Loucy (cell line): ENCODE results near the gene TMEM201.

Source experiments
- H2AFZ ChIP-seq: fragments of 200-600 bp; sonication (generic); 2 replicates; pipeline ENCODE4 v1.6.0; 2016; ENCODE audit warnings: antibody characterized with exemption, mild to moderate bottlenecking, low read length, moderate library complexity
- H3F3A ChIP-seq: fragments of 200-600 bp; 2 replicates; pipeline ENCODE4 v1.6.0; 2016; ENCODE audit warnings: antibody characterized with exemption, low read depth, mild to moderate bottlenecking
- H3K27me3 ChIP-seq: fragments of 200-600 bp; sonication (generic); 2 replicates; pipeline ENCODE4 v1.6.1; 2014; ENCODE audit warnings: low read length, mild to moderate bottlenecking; ENCODE audit not compliant: insufficient read depth, poor library complexity, severe bottlenecking
- H3K36me3 ChIP-seq: fragments of 200-600 bp; sonication (generic); 2 replicates; pipeline ENCODE4 v1.6.1; 2016; ENCODE audit warnings: low read length; ENCODE audit not compliant: insufficient read depth
- H3K4me1 ChIP-seq: fragments of 200-600 bp; sonication (generic); 2 replicates; pipeline ENCODE4 v1.5.1; 2014; ENCODE audit warnings: low read length, mild to moderate bottlenecking; ENCODE audit not compliant: insufficient read depth, poor library complexity, severe bottlenecking
- H3K4me2 ChIP-seq: fragments of 200-600 bp; sonication (generic); 2 replicates; pipeline ENCODE4 v1.6.0; 2014; ENCODE audit warnings: antibody characterized with exemption, low read length, low read depth, mild to moderate bottlenecking; ENCODE audit not compliant: poor library complexity, severe bottlenecking
- H3K4me3 ChIP-seq: fragments of 200-600 bp; sonication (generic); 2 replicates; pipeline ENCODE4 v1.5.1; 2014; ENCODE audit warnings: low read length, mild to moderate bottlenecking, mixed read lengths; ENCODE audit not compliant: poor library complexity, severe bottlenecking
- H3K79me2 ChIP-seq: fragments of 200-600 bp; sonication (generic); 2 replicates; pipeline ENCODE4 v1.6.1; 2014; ENCODE audit warnings: low read length; ENCODE audit not compliant: insufficient read depth
- H3K9ac ChIP-seq: fragments of 200-600 bp; sonication (generic); 2 replicates; pipeline ENCODE4 v1.6.0; 2014; ENCODE audit warnings: mild to moderate bottlenecking, low read depth, low read length, moderate library complexity; ENCODE audit not compliant: poor library complexity, severe bottlenecking
- H3K9me2 ChIP-seq: fragments of 200-600 bp; sonication (generic); replicated peaks from 2 replicates; pipeline ENCODE4 v1.6.1; 2016; ENCODE audit warnings: low read depth, low read length, mixed read lengths
- H3K9me3 ChIP-seq: fragments of 200-600 bp; sonication (generic); 2 replicates; pipeline ENCODE4 v1.6.1; 2014; ENCODE audit warnings: mild to moderate bottlenecking, antibody characterized with exemption, low read length, low read depth; ENCODE audit not compliant: insufficient read depth
- H4K20me1 ChIP-seq: fragments of 200-600 bp; sonication (generic); 2 replicates; pipeline ENCODE4 v1.6.0; 2014; ENCODE audit warnings: antibody characterized with exemption, low read length, mild to moderate bottlenecking; ENCODE audit not compliant: insufficient read depth, poor library complexity, severe bottlenecking
- EZH2phosphoT487 ChIP-seq: fragments of 200-600 bp; IDR thresholded peaks from 2 replicates; pipeline ENCODE4 v1.6.1; 2018; ENCODE audit warnings: antibody characterized with exemption, mild to moderate bottlenecking, moderate library complexity, borderline replicate concordance
- TF ChIP-seq, protein P1 (sequence below): fragments of 200-600 bp; sonication (generic); conservative IDR thresholded peaks from 2 replicates; pipeline ENCODE4 v1.5.1; 2014; ENCODE audit warnings: mild to moderate bottlenecking, antibody characterized with exemption, low read length

The TMEM201 gene

DNA sequence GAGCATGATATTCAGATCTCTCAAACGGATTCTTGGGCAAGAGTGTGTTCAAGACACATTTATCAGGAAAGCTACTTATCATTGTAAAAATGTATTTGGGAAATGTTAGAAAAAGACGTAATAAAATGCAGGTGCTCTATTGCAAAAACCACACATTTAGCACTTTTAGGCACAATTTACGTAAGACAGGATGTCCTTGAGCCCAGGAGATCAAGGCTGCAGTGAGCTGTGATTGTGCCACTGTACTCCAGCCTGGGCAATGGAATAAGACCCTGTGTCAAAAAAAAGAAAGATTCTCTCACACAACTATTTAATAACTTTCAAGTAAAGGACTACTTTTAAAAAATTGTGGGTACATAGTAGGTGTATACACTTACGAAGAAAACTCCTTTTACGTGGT lies 31.1 kb upstream of the TMEM201 start:
- Histone ChIP-seq H3K4me2 (no peak overlapping the region), H3F3A (no peaks in the 10 kb centered on the region), H3K27me3 (no peaks in the 10 kb centered on the region), H4K20me1 (peaks cover 3% of the 10 kb centered on the region), H3K9me2 (no peaks in the 10 kb centered on the region), H3K4me3 (no peak overlapping the region), H3K36me3 (peaks cover 69% of the 10 kb centered on the region), H2AFZ (no peak overlapping the region), H3K9ac (no peak overlapping the region), H3K4me1 (no peaks in the 10 kb centered on the region), H3K79me2 (peaks cover 5% of the 10 kb centered on the region; the same call in 1 of the 2 replicates), H3K9me3 (no peaks in the 10 kb centered on the region)
- TF ChIP-seq, protein P1, sequence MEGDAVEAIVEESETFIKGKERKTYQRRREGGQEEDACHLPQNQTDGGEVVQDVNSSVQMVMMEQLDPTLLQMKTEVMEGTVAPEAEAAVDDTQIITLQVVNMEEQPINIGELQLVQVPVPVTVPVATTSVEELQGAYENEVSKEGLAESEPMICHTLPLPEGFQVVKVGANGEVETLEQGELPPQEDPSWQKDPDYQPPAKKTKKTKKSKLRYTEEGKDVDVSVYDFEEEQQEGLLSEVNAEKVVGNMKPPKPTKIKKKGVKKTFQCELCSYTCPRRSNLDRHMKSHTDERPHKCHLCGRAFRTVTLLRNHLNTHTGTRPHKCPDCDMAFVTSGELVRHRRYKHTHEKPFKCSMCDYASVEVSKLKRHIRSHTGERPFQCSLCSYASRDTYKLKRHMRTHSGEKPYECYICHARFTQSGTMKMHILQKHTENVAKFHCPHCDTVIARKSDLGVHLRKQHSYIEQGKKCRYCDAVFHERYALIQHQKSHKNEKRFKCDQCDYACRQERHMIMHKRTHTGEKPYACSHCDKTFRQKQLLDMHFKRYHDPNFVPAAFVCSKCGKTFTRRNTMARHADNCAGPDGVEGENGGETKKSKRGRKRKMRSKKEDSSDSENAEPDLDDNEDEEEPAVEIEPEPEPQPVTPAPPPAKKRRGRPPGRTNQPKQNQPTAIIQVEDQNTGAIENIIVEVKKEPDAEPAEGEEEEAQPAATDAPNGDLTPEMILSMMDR, result no peak
- TF ChIP-seq EZH2phosphoT487, result no peak

DNA sequence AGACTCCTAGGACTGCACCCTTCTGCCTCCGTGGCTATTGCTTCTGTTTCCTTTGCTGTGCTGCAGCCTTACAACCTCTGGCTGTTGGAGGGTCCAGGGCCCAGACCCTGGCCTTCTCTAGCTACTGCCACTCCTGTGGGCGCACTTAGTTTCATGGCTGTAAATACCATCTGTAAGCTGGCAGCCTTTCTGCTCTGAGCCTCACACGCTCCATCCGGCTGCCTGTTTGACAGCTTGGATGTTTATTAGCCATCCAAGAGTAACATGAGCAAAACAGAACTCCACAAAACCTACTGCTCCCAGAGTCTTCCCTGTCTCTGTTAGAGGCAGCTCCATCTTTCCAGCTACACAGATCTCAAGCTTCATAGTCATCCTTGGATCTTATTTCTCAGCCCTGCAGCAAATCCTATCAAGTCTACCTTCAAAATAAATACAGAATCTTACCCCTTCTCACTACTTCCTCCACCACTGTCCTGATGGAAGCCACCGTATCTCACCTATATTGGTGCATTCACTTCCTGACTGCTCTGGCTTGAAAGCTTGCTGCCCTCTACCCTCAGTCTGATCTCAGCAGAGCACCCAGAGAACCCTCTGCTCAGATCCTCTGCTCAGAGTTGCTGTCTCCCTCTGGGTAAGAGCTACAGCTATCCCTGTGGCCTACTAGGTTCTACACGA lies 30.3 kb upstream of the TMEM201 start:
- H3K4me2 ChIP-seq, result no peak overlapping the region
- no peaks in the 10 kb centered on the region for H3K27me3 ChIP-seq
- H3K9me2 ChIP-seq, result no peaks in the 10 kb centered on the region
- H4K20me1 ChIP-seq, result peaks cover 3% of the 10 kb centered on the region
- H3K36me3 ChIP-seq, result peaks cover 71% of the 10 kb centered on the region
- no peaks in the 10 kb centered on the region for H3K4me1 ChIP-seq
- peaks cover 4% of the 10 kb centered on the region; the same call in 1 of the 2 replicates for H3K79me2 ChIP-seq
- H3K9ac ChIP-seq, result no peak overlapping the region
- TF ChIP-seq EZH2phosphoT487, result no peak
- TF ChIP-seq, protein P1, result no peak
- H3K4me3 ChIP-seq, result no peak overlapping the region
- H3K9me3 ChIP-seq, result no peaks in the 10 kb centered on the region
- H3F3A ChIP-seq, result no peaks in the 10 kb centered on the region
- H2AFZ ChIP-seq, result no peak overlapping the region

DNA sequence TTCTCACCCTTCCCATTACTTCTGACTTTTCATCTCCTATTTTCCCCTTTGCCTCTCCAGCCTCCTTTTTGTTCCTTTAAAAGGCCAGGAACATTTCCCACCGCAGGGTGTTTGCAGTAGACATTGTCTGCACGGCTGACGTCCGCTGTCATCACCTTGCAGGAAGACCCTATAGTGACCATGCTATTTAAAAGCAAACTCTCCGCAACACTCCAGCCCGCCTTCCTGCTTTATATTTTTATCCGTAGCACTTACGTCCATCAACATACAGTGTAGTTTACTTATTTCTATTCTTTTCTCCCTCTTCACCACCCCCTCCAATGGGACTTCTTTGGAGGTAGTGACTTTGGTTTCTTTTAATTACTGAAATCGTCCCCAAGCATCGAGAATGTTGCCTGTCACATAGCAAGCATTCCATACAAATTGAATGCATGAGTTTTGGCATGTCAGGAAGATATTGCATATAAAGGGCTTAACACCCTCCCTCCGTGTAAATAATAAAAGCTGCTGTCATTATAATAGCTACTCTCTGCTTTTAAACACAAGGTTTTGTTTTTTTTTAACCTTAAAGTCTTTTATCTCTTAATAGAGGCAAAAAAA lies 29.7 kb upstream of the TMEM201 start:
- Histone ChIP-seq H3K4me2 (no peak overlapping the region), H3K4me1 (no peaks in the 10 kb centered on the region), H2AFZ (no peak overlapping the region), H3K9ac (no peak overlapping the region), H4K20me1 (peaks cover 5% of the 10 kb centered on the region), H3K27me3 (no peaks in the 10 kb centered on the region), H3K36me3 (peaks cover 75% of the 10 kb centered on the region), H3K79me2 (no peaks in the 10 kb centered on the region), H3K9me2 (no peaks in the 10 kb centered on the region), H3K9me3 (no peaks in the 10 kb centered on the region), H3K4me3 (no peak overlapping the region), H3F3A (no peaks in the 10 kb centered on the region)
- TF ChIP-seq EZH2phosphoT487, result no peak
- TF ChIP-seq, protein P1, result no peak
